Hepatic stellate cell (primary cell): ENCODE data around the gene GALNT2.

Experiments
- DNase-seq: peaks from one replicate; pipeline ENCODE4 v3.0.0; 2011; ENCODE audit warnings: low spot score

Gene GALNT2

GRCh38 chr1:230066466-230067404, at the start of gene GALNT2:
GALNT2 (plus strand) TSS chr1:230067238; CDS start chr1:230067281, 43 bp downstream.
- DNase-seq: peak; percentile 90

GRCh38 chr1:230020451-230020850, 46.6 kb upstream of the GALNT2 start:
- no peak for DNase-seq

DNA sequence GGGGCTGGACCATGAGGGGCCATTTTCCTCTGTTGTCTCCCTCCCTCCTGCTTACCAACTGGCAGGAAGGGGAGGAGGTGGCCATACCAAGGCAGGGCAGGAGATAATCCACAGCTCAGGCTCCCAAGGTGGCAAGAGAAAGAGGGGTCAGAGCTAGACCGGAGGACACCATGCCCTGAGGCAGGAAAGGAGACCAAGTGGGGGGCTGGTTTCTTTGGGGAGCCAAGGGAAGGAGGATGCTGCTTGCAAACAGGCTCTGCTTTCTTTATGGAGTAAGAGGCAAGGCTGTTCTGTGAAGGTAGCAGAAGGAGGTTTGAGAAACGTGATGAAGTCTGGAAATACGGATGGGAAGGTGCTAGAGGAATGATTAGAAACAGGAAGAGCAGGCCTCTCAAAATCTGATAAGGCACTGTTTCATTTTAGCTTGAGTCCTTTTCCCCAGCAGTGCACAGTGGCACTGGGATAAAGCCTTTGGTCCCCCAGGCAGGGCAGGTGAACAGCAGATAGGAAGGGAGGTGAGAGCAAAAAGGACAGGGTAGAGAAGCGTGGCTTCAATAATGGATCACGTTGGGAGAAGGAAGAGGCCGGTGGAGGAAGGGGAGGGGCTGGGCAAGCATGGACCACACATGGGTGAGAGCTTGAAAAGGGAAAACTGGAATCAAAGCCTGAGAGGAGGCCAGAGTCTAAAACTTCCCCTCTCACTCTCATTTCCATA, 44.2 kb upstream of the GALNT2 start:
- no peak for DNase-seq

DNA sequence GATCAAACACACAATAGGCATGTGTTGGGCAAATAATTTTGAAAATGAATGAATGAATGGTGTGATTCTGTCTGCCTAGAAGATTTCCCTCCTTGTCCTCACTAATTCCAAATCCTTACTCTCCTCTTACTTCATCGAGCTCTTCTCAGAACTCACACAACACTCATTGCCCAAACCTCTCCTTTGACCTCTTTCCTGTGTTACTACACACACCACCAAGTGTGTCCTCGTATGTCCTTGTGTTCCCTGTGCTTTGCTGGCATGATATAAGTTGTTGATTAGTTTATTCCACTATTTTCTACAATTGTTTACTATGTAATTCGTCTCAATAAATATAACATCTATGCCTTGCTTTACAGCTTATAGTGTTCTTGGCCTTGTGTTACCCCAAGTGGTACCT, 41.4 kb upstream of the GALNT2 start:
- no peak for DNase-seq

GRCh38 chr1:230026139-230026538, 40.9 kb upstream of the GALNT2 start:
- DNase-seq: no peak

- no peak for DNase-seq
Observed at GRCh38 chr1:230026572-230026971, 40.5 kb upstream of the GALNT2 start.

- no peak for DNase-seq
Observed at GRCh38 chr1:230028602-230029223, 38.3 kb upstream of the GALNT2 start.

DNA sequence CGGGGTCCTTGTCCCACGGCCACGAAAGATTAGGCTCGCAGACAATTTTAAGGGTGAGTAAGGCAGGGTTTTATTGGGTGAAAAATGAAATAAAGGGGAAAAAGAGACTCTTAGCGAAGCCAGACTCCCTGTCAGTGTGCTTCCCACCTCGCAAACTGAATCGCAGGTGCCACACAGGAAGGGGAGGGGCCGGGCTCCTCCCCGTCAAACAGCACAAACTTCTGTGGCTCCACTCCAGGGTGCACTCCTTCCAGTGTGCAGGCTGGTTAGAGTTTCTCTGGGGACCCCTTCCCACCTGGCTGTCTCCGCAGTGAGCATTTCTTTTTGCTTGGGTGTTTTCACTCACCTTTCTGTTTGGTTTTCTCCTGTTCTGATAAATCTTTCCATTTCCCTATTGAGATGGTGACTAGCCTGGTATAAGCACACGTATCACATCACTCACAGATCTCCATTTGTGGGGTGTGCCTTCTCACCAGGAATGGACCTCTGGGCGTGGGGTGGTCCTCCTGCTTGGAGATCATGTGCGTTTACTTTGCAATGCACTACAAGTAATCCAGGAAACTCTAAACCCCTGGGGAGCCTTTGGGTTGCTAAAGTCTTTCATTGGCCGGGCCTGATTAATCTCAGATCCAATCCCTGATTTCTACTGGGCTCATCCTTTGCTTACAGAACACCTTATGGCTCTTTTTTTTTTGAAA, 37.6 kb upstream of the GALNT2 start:
- no peak for DNase-seq

- DNase-seq: no peak
Observed at GRCh38 chr1:230030122-230030821, 36.8 kb upstream of the GALNT2 start.

DNA sequence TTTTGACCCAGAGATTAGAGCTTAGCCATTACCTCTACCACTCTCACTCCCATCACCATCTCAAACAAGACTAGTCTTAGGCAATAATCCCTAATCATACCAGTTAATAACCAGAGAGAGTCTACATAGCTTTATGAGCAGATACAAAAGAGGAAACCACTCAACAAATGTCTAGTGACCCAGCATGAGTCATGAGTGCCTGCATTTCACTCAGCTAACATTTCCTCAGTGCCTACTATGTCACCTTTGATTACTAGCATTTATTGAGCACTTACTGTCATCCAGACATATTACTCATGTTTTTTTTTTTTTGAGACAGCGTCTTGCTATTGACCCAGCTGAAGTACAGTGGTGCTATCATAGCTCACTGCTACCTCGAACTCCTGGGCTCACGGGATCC, 35.9 kb upstream of the GALNT2 start:
- DNase-seq: no peak

GRCh38 chr1:230032516-230033281, 34.3 kb upstream of the GALNT2 start:
- no peak for DNase-seq

GRCh38 chr1:230037261-230037660, 29.8 kb upstream of the GALNT2 start:
- DNase-seq: no peak

GRCh38 chr1:230040440-230040839, 26.6 kb upstream of the GALNT2 start:
- DNase-seq: no peak

GRCh38 chr1:230043081-230043480, 24.0 kb upstream of the GALNT2 start:
- no peak for DNase-seq

GRCh38 chr1:230044729-230045128, 22.3 kb upstream of the GALNT2 start:
- no peak for DNase-seq

GRCh38 chr1:230047114-230047865, 19.7 kb upstream of the GALNT2 start:
- no peak for DNase-seq

GRCh38 chr1:230048322-230048721, 18.7 kb upstream of the GALNT2 start:
- DNase-seq: no peak

DNA sequence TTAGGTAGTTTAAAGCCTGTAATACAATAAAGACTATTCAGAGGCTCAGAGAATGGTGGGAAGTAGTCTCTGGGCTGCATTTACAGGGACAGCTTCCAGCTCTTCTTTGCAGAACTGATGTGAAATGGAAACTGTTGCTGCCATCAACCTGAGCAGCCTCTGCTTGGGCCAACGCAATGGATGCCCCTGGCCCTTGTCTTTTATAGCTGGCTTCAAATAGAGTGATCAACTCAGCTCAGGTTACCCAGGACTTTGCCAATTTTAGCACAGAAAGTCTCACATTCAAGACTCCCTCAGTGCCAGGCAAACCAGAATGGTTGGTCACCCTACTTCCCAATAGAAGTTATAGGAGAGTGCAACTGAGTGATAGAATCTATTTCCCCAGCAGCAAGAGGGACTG, 18.1 kb upstream of the GALNT2 start:
- DNase-seq: no peak

DNA sequence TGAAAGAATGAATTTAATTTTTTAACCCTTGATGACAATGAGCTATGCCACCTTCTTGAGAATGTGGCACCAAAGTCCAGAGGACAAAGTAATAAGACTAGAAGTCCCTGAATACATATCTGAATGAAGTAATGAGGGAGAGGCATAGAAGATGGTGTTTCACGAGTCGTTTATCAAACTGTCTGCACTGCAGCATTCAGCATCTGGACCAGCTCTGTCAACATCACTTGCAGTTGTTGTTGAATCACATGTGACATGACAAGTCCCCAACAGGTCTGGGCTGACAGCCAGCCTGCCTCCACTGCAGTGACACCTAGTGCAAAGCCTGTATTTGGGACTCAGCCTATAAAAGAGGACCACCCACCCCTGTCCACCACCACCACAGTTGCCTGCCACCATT, 17.3 kb upstream of the GALNT2 start:
- no peak for DNase-seq
